8988T (cell line): ENCODE data around the gene MLH3.
"Not testable (repeated sequence)": the region's sequence is repeated elsewhere in the genome, so short reads cannot be mapped to it uniquely, and the experiment has no call there.

ENCODE experiments used
- DNase-seq: peaks from one replicate; pipeline ENCODE4 v3.0.0; 2011

Gene MLH3

DNA sequence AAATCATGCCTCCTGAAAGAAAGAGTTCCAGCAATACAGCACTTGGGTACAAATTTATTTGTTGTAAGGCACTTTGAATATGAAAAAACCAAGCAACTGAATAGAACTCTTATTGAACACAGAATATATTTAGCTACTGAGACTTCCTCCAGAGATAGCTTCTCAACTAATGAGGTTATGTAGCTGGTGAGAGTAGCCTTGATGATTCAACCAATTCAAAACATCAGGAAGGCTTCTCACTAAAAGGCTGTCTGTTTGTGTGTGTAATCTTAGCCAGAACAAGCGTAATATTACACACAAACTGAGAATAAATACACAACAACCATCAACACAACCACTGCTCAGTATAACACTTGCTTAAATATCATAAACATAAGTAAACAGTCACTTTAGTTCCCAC, 28.2 kb downstream of the MLH3 start:
- no peak for DNase-seq

DNA sequence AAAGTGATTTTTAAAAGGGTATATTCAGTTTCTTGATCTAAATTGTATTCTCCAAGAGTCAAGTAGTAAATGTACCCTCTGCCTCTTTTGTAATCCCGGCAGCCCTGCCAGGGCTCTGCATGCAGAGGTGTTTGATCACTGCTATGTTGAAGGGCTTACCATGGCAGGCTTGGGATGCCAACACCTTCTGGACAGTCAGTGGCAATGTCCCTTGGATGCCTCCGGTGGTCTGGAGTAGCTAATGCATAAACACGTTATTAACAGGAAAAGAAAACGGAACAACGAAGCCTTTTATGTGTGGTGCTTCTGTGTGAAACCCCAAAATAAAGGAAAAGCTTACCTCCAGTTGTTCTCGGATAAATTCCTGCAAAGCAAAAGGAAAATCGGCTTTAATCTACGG, 28.6 kb downstream of the MLH3 start:
- no peak for DNase-seq

- no peak for DNase-seq
These were observed 32.6 kb downstream of the MLH3 start for GRCh38 chr14:75018694-75019093.

- DNase-seq = no peak
These were observed 34.5 kb downstream of the MLH3 start for GRCh38 chr14:75016815-75017214.

DNA sequence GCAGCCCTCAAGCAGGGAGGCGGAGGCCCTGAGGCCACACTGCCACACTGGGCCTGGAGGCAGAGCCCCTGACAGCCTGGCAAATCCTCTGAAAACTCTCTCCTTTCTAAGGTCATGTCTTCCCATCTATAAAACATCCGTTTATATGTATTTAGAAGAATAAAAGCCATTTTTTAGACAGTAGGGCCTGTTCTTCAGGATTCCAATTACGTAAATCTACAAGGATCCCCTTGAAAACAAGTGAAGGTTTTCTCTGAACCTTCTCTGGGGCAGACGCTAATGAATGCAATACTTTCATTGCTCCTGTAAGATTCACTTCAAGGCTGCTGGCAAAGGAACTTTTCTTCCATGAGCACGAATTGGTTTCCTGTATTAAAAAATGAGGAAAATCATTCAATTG, 35.8 kb downstream of the MLH3 start:
- DNase-seq = no peak

DNA sequence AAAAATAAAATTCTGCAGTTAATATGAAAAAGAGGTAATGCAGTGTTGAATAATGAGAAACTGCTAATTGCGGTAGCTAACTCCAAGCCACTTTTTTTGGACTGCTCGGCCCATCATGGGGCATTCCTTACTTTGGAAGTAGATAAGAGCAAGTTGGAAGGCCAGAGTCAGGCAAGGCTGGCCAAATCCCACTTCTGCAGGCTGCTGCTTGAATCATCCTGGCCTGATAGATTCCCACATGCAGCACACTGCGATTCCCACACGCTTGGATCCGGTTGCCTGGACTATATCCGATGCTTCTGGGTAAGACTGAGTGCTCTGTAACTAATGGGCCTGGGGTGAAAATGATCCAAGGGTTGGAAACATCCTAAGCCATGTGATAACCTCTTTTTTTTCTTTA, 38.0 kb downstream of the MLH3 start:
- no peak for DNase-seq

GRCh38 chr14:75011356-75011994, 39.8 kb downstream of the MLH3 start:
- DNase-seq = no peak

DNA sequence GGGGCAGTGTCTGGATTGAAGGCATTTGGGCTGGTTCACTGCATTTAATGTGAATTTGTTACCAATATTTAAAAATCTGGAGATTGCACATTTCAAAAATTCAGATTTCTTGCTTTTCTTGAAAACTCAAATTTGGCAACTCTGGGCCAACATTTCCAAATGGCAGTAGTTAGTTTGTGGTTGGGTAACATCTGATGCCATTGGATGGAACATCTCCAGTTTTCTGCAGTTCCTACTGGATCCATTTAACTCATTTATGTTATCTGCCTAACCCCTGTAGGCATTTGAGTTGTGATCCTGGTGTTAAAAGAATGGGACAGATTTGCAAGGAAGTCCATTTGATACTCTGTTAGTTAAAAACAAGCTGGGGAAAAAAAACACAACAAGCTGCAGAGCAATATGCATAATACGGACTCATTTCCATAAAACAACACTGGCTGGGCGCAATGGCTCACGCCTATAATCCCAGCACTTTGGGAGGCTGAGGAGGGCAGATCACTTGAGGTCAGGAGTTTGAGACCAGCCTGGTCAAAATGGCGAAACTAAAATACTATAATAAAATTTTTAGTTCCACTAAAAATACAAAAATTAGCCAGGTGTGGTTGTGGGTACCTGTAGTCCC, 40.7 kb downstream of the MLH3 start:
- no peak for DNase-seq

- DNase-seq = no peak
These were observed 42.1 kb downstream of the MLH3 start for GRCh38 chr14:75009176-75009575.

DNA sequence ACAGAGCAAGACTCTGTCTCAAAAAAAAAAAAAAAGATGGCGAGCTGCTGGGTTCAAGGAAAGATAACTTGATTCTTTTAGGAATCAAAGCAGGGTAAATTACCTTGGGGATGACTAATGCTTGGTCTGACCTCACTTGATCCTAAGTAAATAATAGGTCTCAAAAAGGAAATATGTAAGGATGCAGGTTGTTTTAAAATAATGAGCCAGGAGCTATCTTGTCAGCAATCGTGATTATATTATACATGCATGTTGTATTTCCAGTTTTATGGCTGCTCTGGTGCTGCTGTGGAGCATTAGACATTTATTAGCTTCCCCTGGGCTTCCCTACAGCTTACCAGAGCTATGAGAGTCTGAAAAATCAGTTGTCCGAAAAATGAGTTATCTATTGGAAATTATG, 45.9 kb downstream of the MLH3 start:
- no peak for DNase-seq

- no peak for DNase-seq
These were observed 47.8 kb downstream of the MLH3 start for GRCh38 chr14:75003250-75004027.

DNA sequence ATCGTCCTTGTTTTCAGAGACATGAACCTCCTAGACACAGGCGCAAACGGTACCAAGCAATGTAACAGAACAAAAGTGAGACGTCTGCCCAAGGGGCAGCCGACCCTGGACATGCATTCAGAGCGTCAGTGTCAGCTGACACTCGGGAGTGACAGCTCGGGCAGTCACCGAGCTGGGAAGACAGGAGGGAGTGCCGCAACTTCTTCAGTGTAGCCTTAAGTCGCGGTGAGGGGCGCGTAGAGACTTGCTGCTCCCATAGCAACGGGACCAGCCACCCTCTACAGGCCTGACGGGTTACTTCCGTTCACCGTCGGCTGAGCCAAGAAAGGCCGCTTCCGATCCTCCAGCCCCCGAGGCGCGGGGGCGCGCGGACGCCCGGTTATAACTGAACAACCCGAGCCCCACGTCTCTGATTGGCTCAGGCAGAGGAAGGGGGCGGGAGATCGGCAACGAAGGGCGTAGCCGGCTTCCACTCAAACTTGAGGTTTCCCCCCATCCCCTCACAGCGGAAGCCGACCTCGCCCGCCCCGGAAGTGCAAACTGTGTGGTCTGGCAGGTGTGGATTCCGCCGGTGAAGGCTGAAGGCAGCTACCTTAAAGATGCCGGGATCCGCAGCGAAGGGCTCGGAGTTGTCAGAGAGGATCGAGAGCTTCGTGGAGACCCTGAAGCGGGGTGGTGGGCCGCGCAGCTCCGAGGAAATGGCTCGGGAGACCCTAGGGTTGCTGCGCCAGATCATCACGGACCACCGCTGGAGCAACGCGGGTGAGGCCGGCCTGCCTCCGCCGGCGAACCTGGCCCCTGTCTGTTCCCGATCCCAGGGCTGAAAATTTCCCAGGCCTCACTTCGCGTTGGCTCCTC, 48.6 kb downstream of the MLH3 start, which contains the start of gene EIF2B2:
EIF2B2 (plus strand) TSS at position 530 of the 858 bp plus-strand sequence; CDS start at position 600, 70 bp downstream.
- DNase-seq = peak; percentile 69

GRCh38 chr14:75001899-75002298, 49.4 kb downstream of the MLH3 start:
- no peak for DNase-seq

DNA sequence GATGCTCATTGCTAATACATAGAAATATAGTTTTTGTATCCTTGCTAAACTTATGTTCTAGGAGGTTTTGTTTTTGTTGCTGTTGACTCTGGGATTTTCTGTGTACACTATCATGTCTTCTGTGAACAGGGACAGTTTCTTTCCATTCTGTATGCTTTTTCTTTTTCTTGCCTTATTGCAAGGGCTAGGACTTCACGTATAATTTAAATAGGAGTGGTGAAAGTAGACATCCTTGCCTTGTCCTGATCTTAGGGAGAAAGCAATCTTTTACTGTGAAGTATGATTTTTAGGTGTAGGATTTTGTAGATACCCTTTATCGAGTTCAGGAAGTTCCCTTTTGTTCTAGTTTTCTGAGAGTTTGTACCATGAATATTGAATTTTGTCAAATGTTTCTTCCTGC, 50.0 kb downstream of the MLH3 start:
- no peak for DNase-seq

DNA sequence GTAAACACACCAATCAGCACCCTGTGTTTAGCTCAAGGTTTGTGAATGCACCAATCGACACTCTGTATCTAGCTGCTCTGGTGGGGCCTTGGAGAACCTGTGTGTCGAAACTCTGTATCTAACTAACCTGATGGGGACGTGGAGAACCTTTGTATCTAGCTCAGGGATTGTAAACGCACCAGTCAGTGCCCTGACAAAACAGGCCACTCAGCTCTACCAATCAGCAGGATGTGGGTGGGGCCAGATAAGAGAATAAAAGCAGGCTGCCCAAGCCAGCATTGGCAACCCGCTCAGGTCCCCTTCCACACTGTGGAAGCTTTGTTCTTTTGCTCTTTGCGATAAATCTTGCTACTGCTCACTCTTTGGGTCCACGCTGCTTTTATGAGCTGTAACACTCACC, 55.5 kb downstream of the MLH3 start:
- DNase-seq = not testable (repeated sequence)

GRCh38 chr14:74994182-74994581, 57.1 kb downstream of the MLH3 start:
- DNase-seq = not testable (repeated sequence)

DNA sequence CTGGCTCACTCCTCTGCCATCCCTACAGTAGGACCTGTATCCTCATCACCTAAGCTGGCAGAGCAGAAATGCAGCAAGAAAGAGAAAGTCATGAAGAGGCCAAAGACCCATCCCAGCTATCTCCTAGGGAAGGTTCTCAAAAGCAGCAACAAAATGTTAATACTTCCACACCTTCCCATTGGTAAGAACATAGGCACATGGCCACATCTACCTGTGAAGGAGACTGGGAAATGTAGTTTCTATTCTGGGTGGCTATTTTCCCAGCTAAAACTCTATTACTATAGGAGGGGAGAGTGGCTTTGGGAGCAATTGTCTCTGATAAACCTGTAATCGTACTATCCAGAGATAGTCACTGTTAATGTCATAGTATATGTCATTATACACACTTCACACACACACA, 62.3 kb downstream of the MLH3 start:
- DNase-seq = no peak

GRCh38 chr14:74988131-74988530, 63.1 kb downstream of the MLH3 start:
- DNase-seq = peak; percentile 50

GRCh38 chr14:74985806-74986205, 65.5 kb downstream of the MLH3 start:
- DNase-seq = no peak

DNA sequence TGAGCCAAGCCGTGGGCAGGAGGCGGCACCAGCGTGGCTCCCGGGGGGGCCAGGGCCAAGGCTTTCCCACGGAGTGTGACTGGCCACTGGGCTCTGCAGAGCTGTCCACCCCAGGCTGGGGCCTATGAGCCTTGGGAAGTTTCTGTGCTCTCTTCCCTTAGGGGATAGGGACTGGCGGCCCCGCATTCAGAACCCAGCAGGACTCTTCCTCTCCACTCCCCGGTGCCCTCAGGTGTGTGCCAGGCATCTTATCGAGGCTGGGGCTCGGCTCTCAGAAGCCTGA, 66.3 kb downstream of the MLH3 start:
- DNase-seq = no peak

GRCh38 chr14:74984236-74985027, 66.8 kb downstream of the MLH3 start:
- no peak for DNase-seq

- no peak for DNase-seq
These were observed 67.9 kb downstream of the MLH3 start for GRCh38 chr14:74983343-74983742.

- DNase-seq = no peak
These were observed 68.6 kb downstream of the MLH3 start for GRCh38 chr14:74982661-74983060.
